ENCODE data around the gene SCPEP1.

DNA sequence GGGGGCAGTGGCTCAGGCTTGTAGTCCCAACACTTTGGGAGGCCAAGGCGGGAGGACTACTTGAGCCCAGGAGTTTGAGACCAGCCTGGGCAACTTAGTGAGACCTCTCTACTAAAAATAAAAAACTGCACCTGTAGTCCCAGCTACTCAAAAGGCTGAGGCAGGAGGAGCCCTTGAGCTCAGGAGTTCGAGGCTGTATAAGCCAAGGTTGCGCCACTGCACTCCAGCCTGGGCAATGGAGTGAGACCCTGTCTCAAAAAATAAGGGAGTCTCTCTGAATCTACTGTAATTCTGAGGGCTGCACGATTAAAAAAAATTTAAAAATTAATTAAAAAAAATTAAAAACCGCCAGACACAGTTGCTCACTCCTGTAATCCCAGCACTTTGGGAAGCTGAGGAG lies 20.9 kb upstream of the SCPEP1 start:
- TF ChIP-seq, protein P1, sequence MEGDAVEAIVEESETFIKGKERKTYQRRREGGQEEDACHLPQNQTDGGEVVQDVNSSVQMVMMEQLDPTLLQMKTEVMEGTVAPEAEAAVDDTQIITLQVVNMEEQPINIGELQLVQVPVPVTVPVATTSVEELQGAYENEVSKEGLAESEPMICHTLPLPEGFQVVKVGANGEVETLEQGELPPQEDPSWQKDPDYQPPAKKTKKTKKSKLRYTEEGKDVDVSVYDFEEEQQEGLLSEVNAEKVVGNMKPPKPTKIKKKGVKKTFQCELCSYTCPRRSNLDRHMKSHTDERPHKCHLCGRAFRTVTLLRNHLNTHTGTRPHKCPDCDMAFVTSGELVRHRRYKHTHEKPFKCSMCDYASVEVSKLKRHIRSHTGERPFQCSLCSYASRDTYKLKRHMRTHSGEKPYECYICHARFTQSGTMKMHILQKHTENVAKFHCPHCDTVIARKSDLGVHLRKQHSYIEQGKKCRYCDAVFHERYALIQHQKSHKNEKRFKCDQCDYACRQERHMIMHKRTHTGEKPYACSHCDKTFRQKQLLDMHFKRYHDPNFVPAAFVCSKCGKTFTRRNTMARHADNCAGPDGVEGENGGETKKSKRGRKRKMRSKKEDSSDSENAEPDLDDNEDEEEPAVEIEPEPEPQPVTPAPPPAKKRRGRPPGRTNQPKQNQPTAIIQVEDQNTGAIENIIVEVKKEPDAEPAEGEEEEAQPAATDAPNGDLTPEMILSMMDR (conservative IDR thresholded peaks at IDR 0.05): no peak
- TF ChIP-seq EZH2 (IDR thresholded peaks at IDR 0.05; ENCODE audit: low read depth): no peak

Data from PC-9 (cell line).